Lung (tissue), 12 donors: ENCODE measurements around the gene CEP20. TPM values are rescaled to one million over a fixed set of nuclear protein-coding genes. Genes with fewer than 3 reads are reported as not detected.

Experiments
- ATAC-seq: fragments of 200-7000 bp; cut with Tn5 transposase; one replicate; pipeline ENCODE4 v1.9.1; 2020; ENCODE audit warnings: moderate number of reproducible peaks; ENCODE audit not compliant: insufficient read depth, low FRiP score
- DNase-seq, 3 donors: peaks; one replicate each; pipeline ENCODE4 v3.0.0-alpha.2; 2013 to 2017
- H3K27ac ChIP-seq, 2 donors: one replicate each; pipeline ENCODE4 v1.5.1; 2013; ENCODE audit warnings: mild to moderate bottlenecking in 2 of 2, moderate library complexity in 2 of 2, control low read depth in 1 of 2, inconsistent platforms in 1 of 2, low read depth in 1 of 2, low read length in 1 of 2
- H3K27me3 ChIP-seq, 3 donors: one replicate each; pipeline ENCODE4 v1.5.1; 2013; ENCODE audit warnings: low read length in 2 of 3; ENCODE audit not compliant: control insufficient read depth in 3 of 3, insufficient read depth in 3 of 3
- H3K36me3 ChIP-seq, 4 donors: one replicate each; pipeline ENCODE4 v1.5.1; 2013; ENCODE audit warnings: low read length in 4 of 4, mild to moderate bottlenecking in 1 of 4, moderate library complexity in 1 of 4; ENCODE audit not compliant: control insufficient read depth in 4 of 4, insufficient read depth in 4 of 4
- H3K4me1 ChIP-seq, 5 donors: one replicate each; pipeline ENCODE4 v1.5.1; 2013; ENCODE audit warnings: low read length in 5 of 5, mild to moderate bottlenecking in 2 of 5, moderate library complexity in 1 of 5; ENCODE audit not compliant: control insufficient read depth in 5 of 5, insufficient read depth in 5 of 5
- H3K4me3 ChIP-seq: one replicate; pipeline ENCODE4 v1.5.1; 2013; ENCODE audit warnings: mild to moderate bottlenecking, control low read depth, moderate library complexity
- H3K9ac ChIP-seq, 2 donors: one replicate each; pipeline ENCODE4 v1.5.1; 2013; ENCODE audit warnings: low read length in 2 of 2, control low read depth in 1 of 2; ENCODE audit not compliant: insufficient read depth in 1 of 2
- H3K9me3 ChIP-seq, 4 donors: one replicate each; pipeline ENCODE4 v1.5.1; 2013; ENCODE audit warnings: low read length in 3 of 4, mild to moderate bottlenecking in 1 of 4, moderate library complexity in 1 of 4; ENCODE audit not compliant: control insufficient read depth in 4 of 4, insufficient read depth in 3 of 4
- CTCF ChIP-seq: IDR thresholded peaks from 2 replicates; pipeline ENCODE4 v1.5.1; 2012; ENCODE audit warnings: mild to moderate bottlenecking; ENCODE audit errors: control extremely low read depth, extremely low read depth
- WGBS, 2 donors: extraction: QIAGEN DNeasy Blood & Tissue Kit; methylation state at CpG; one replicate each; pipeline ENCODE4 v1.1.7; 2013; 5-methylcytosine and 5-hydroxymethylcytosine counted together
- polyA plus RNA-seq, 2 donors: library from polyadenylated mRNA; stranded (reverse); fragments of 200-250 nt; gene quantifications; one replicate each; pipeline ENCODE4 v1.2.1, GENCODE V29; 2013
- total RNA-seq, 2 donors: library from RNA; depleted of rRNA in 1 of 2; stranded (reverse); fragments of >200 nt in 1 of 2; gene quantifications; one replicate each; pipeline ENCODE4 v1.2.1, GENCODE V29; 2014 to 2021
- donor health status: control.
- donor health status: control.
- donor health status: Bipolar disorder and iron deficiency.
- donor health status: healthy.
- donor health status: DM: yes; HTN: yes; CAD: no.

CEP20 gene
- total and polyA plus RNA-seq, 4 donors: 19.0 to 38.5 (median 23.8) TPM

GRCh38 chr16:15907863-15908478, 19.6 kb upstream of the CEP20 start:
- no peaks in the 10 kb centered on the region for H3K27me3 ChIP-seq
- no peak for DNase-seq
- 88 to 89% methylated on average over 7 of the region's 7 CpGs for WGBS, 2 donors
- H3K4me3 ChIP-seq: no peak overlapping the region
- H3K9me3 ChIP-seq: no peaks in the 10 kb centered on the region
- peaks cover 0 to 3% (median 0%) of the 10 kb centered on the region in 5 donors for H3K4me1 ChIP-seq
- H3K9ac ChIP-seq: no peak overlapping the region
- no peak overlapping the region for H3K27ac ChIP-seq
- H3K36me3 ChIP-seq: no peaks in the 10 kb centered on the region
- ATAC-seq: no peak
- TF ChIP-seq CTCF: no peak

GRCh38 chr16:15906439-15906838, 18.0 kb upstream of the CEP20 start:
- no peak for TF ChIP-seq CTCF
- Histone ChIP-seq H3K9ac (no peak overlapping the region), H3K27me3 (no peaks in the 10 kb centered on the region), H3K36me3 (no peaks in the 10 kb centered on the region), H3K4me3 (no peak overlapping the region), H3K27ac (no peak overlapping the region), H3K9me3 (no peaks in the 10 kb centered on the region), H3K4me1 (peaks cover 0 to 3% (median 0%) of the 10 kb centered on the region in 5 donors)
- DNase-seq (no peak), ATAC-seq (no peak)
- 87 to 94% methylated on average over 2 of the region's 2 CpGs for WGBS, 2 donors

GRCh38 chr16:15903960-15904359, 15.6 kb upstream of the CEP20 start:
- ATAC-seq (no peak), DNase-seq (no peak)
- Histone ChIP-seq H3K4me3 (no peak overlapping the region), H3K27ac (no peak overlapping the region), H3K27me3 (no peaks in the 10 kb centered on the region), H3K36me3 (no peaks in the 10 kb centered on the region), H3K4me1 (peaks cover 0 to 3% (median 0%) of the 10 kb centered on the region in 5 donors), H3K9ac (no peak overlapping the region), H3K9me3 (no peaks in the 10 kb centered on the region)
- TF ChIP-seq CTCF: no peak
- WGBS, 2 donors: 97 to 98% methylated on average over 5 of the region's 5 CpGs
